COLO829 (cell line): ENCODE data around the gene PHLDB2.

Experiments
- DNase-seq: peaks from one replicate; pipeline ENCODE4 v3.0.0; 2012; ENCODE audit warnings: low spot score

Gene PHLDB2

DNA sequence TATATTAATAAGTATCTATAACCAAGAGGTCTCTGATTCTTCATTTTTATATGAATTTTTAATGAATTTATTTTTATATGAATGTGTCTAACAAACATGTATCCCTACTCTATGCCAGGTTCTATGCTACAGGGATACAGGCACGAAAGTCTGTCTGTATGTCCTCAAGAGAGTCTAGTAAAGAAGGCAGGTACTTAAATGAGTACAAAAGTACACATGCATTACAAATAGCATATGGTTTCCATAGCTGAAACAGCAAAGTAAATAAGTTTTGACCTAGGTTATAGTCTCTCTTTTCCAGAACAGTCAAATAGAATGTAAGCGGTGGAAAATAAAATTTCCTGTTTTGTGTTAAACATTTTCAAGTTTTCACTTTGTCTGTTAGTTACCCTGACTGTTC is 106.4 kb downstream of the PHLDB2 start:
- DNase-seq, result no peak

GRCh38 chr3:111967068-111967467 is 108.0 kb downstream of the PHLDB2 start:
- no peak for DNase-seq

DNA sequence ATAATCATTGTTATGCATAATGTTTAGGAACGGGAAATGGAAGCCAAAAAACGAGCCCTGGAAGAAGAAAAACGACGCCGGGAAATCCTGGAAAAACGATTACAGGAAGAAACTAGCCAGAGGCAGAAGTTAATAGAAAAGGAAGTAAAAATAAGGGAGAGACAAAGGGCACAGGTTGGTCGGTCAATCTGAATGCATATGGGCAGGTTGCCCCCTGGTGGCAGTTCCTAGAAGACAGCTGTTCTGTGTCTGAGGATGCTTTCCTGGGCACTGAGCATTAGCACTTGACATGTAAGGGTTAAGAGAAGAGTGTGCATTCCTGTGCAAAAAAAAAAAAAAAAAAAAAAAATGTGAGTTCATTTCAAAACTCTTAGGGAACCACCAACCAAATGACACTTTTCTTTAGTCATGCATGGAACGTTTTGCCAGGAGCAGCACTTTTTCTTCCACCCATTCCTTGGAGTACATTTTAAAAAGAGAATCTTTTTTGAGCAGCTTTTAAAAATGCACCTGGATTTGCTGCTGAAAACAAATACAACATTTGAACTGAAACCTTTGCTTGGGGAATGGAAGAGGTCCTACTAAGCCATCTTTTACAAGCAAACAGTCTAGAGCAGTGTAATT is 108.7 kb downstream of the PHLDB2 start:
- peak; percentile 61 for DNase-seq

- no peak for DNase-seq
These were observed 109.4 kb downstream of the PHLDB2 start for GRCh38 chr3:111968319-111969054.

- DNase-seq, result no peak
These were observed 111.3 kb downstream of the PHLDB2 start for GRCh38 chr3:111970376-111970775.

GRCh38 chr3:111971533-111972130 is 112.6 kb downstream of the PHLDB2 start:
- DNase-seq, result no peak

GRCh38 chr3:111972891-111973290 is 113.8 kb downstream of the PHLDB2 start:
- no peak for DNase-seq

DNA sequence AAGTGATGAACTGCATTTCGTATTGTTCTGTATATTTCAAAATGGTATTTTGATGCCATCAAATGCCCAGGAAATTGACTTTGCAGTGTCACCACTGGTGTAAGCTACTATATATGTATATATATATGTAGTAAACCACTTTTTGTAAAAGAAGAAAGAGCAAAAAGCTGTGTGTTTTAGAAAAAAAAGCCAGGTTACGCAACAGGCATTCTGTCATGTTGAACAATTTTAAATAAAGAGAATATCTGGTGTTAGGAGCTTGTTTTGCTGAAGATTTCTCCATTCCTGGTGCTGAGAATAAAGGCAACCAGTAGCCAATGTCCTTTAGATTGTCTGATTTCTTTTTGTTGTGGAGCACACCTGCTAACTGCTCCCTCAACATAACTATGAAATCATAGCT is 116.1 kb downstream of the PHLDB2 start:
- DNase-seq, result no peak

GRCh38 chr3:111976254-111976653 is 117.2 kb downstream of the PHLDB2 start:
- DNase-seq, result no peak

- peak; percentile 98 for DNase-seq
These were observed 119.7 kb downstream of the PHLDB2 start, which contains the start of gene ABHD10 for GRCh38 chr3:111978583-111979433. TSS of gene ABHD10 (plus strand) at chr3:111979026. CDS start at chr3:111979062, 36 bp downstream.

GRCh38 chr3:111979434-111980038 is 120.5 kb downstream of the PHLDB2 start:
- DNase-seq, result no peak

DNA sequence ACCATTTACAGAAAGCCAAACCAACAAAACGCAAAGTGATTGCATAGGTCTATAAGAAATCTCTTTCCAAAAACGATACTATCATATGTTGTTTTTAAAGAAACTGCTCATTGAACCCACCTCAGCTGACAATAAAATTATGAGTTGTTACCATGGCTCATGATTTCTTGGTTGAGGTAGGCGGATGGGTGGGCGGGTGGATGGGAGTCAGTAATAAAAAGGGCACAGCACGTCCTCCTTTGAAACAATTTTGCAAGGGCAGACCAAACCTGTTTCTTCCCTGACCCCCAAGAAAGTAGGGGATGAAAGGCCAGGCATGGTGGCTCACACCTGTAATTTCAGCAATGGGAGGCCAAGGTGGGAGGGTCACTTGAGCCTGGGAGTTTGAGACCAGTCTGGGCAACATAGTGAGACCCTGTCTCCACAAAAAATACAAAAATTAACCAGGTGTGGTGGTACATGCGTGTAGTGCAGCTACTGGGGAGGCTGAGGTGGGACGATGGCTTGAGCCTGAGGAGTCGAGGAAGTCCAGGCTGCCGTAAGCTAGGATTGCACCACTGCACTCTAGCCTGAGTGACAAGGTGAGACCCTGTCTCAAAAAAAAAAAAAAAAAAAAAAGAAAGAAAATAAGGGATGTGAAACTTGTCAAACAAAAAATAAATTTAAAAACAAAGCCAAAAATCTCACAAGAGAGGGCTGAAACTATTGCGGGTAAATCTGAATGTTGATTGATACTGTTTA is 121.8 kb downstream of the PHLDB2 start:
- DNase-seq, result no peak

GRCh38 chr3:111981457-111981763 is 122.3 kb downstream of the PHLDB2 start:
- DNase-seq, result no peak

GRCh38 chr3:111984636-111985298 is 125.7 kb downstream of the PHLDB2 start:
- DNase-seq, result no peak

DNA sequence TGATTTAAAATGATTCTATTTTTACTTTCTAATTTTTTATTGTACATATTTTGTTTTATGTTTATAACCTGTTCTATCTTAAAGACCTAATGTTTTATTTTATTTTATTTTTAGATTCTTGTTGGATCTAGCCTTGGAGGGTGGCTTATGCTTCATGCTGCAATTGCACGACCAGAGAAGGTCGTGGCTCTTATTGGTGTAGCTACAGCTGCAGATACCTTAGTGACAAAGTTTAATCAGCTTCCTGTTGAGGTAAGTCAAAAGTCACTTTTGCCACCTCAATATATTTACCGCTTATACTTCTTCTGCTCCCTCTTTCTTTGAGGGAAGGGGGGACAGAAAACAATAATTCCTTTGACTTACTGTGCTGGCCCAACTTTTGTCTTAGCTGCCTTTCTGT is 127.7 kb downstream of the PHLDB2 start:
- DNase-seq, result no peak

GRCh38 chr3:111989061-111989678 is 130.1 kb downstream of the PHLDB2 start:
- peak; percentile 53 for DNase-seq

GRCh38 chr3:111993038-111993437 is 134.0 kb downstream of the PHLDB2 start:
- DNase-seq, result no peak

DNA sequence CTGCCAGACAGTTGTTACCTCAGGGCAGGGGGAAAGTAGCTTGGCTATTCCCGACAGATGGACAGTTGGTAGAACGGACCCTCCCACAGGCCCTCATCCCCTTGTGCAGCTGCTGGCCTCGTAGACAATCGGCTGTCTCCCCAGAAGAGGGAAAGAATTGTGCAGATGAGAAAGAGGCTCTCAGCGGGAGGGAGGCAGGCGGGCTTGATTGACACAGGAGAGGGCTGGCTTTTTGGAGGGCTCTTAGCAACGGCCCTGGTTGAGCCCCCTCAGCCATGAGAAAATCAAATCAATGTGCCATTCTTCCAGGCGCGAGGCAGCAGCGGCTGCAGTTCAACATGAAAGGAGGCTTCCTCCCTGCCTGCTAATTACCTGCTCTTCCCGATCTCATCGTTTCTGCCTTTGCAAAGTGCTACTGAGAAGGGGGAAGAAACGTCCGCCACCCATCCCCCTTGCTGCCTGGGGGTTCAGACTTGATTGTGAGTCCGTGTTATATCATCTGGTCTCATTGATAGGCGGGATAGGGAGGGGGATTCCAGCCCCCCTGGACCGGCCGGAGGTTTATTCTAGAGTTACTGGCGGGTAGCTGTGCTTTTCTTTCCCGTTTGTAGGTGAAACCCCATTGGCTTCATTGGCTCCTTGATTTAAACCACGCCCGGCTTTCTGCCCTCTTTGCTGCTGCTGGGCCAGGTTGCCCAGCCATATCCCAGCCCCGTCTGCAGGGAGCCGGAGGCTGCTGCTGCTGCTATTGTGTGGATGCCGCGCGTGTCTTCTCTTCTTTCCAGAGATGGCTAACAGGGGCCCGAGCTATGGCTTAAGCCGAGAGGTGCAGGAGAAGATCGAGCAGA is 139.8 kb downstream of the PHLDB2 start, which contains the start of gene TAGLN3:
Gene TAGLN3, plus strand, starts transcription at position 287 of the 848 bp plus-strand sequence. Its CDS starts 501 bp downstream, at position 788.
- no peak for DNase-seq
